ENCODE results near the gene FOXP1. TPM values are rescaled to one million over a fixed set of nuclear protein-coding genes. Genes with fewer than 3 reads are reported as not detected.

The FOXP1 gene
- total RNA-seq, 1 donor, result 55.7 TPM

GRCh38 chr3:71067977-71068654, 515.4 kb downstream of the FOXP1 start:
- no peak for DNase-seq (ENCODE audit: low read depth)
- no peak overlapping the region for H3K4me3 ChIP-seq (ENCODE audit: low read depth, low read length)
- no peak for TF ChIP-seq CTCF (IDR thresholded peaks at IDR 0.05; ENCODE audit: insufficient read depth, low read depth, low read length)

GRCh38 chr3:71066849-71067261, 516.7 kb downstream of the FOXP1 start:
- H3K4me3 ChIP-seq (ENCODE audit: low read depth, low read length), result no peak overlapping the region
- peak; percentile 85 for DNase-seq (ENCODE audit: low read depth)
- no peak for TF ChIP-seq CTCF (IDR thresholded peaks at IDR 0.05; ENCODE audit: insufficient read depth, low read depth, low read length)

GRCh38 chr3:71066356-71066755, 517.2 kb downstream of the FOXP1 start:
- no peak overlapping the region for H3K4me3 ChIP-seq (ENCODE audit: low read depth, low read length)
- TF ChIP-seq CTCF (IDR thresholded peaks at IDR 0.05; ENCODE audit: insufficient read depth, low read depth, low read length), result no peak
- DNase-seq (ENCODE audit: low read depth), result no peak

- peak overlapping the region; percentile 67 for H3K4me3 ChIP-seq (ENCODE audit: low read depth, low read length)
- no peak for DNase-seq (ENCODE audit: low read depth)
- TF ChIP-seq CTCF (IDR thresholded peaks at IDR 0.05; ENCODE audit: insufficient read depth, low read depth, low read length), result no peak
Observed at GRCh38 chr3:71065764-71066013, 517.8 kb downstream of the FOXP1 start.

GRCh38 chr3:71064956-71065763, 518.4 kb downstream of the FOXP1 start:
- DNase-seq (ENCODE audit: low read depth), result peak; percentile 49
- TF ChIP-seq CTCF (IDR thresholded peaks at IDR 0.05; ENCODE audit: insufficient read depth, low read depth, low read length), result no peak
- H3K4me3 ChIP-seq (ENCODE audit: low read depth, low read length), result peak overlapping the region; percentile 67

GRCh38 chr3:71064291-71064955, 519.1 kb downstream of the FOXP1 start:
- TF ChIP-seq CTCF (IDR thresholded peaks at IDR 0.05; ENCODE audit: insufficient read depth, low read depth, low read length), result no peak
- DNase-seq (ENCODE audit: low read depth), result peak; percentile 60
- peak overlapping the region; percentile 65 for H3K4me3 ChIP-seq (ENCODE audit: low read depth, low read length)
